ENCODE measurements around the gene DPYD. TPM values are rescaled to one million over a fixed set of nuclear protein-coding genes. Genes with fewer than 3 reads are reported as not detected.

Gene DPYD
- total and polyA plus RNA-seq, 7 donors: 6.0 to 56.1 (median 40.2) TPM

DNA sequence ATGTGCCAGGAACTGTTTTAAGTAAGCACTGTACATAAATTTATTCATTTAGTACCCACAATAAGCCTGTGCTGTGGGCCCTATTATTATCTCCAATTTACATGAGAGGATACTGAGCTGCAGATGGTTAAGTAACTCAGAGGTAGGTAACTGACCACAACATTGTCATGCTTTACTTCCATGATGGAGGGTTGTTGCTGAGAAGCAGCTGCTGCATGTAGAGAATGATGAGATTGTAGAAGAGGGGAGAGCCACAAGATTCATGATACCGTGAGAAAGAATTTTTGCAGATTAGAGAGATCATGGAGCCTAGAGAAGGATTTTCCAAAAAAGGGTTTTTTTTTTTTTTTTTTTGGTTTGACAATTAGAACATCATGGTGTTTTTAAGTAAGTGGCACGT is 886.2 kb downstream of the DPYD start:
- no peak overlapping the region for H3K4me3 ChIP-seq
- intact Hi-C loops (cut with DNase I): no loop called here
- TF ChIP-seq POLR2A (IDR thresholded peaks at IDR 0.05) (no peak), EP300 (IDR thresholded peaks at IDR 0.05) (no peak), POLR2AphosphoS5 (IDR thresholded peaks at IDR 0.05) (no peak)
- TF ChIP-seq, protein P1, sequence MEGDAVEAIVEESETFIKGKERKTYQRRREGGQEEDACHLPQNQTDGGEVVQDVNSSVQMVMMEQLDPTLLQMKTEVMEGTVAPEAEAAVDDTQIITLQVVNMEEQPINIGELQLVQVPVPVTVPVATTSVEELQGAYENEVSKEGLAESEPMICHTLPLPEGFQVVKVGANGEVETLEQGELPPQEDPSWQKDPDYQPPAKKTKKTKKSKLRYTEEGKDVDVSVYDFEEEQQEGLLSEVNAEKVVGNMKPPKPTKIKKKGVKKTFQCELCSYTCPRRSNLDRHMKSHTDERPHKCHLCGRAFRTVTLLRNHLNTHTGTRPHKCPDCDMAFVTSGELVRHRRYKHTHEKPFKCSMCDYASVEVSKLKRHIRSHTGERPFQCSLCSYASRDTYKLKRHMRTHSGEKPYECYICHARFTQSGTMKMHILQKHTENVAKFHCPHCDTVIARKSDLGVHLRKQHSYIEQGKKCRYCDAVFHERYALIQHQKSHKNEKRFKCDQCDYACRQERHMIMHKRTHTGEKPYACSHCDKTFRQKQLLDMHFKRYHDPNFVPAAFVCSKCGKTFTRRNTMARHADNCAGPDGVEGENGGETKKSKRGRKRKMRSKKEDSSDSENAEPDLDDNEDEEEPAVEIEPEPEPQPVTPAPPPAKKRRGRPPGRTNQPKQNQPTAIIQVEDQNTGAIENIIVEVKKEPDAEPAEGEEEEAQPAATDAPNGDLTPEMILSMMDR (IDR thresholded peaks at IDR 0.05): no peak
- H3K27me3 ChIP-seq: no peaks in the 10 kb centered on the region
- 85 to 88% methylated on average over 2 of the region's 2 CpGs for WGBS, 2 donors
- no peak overlapping the region for H3K27ac ChIP-seq
- no peaks in the 10 kb centered on the region for H3K9me3 ChIP-seq
- H3K4me1 ChIP-seq: no peaks in the 10 kb centered on the region
- H3K36me3 ChIP-seq: no peaks in the 10 kb centered on the region
- DNase-seq: no peak

DNA sequence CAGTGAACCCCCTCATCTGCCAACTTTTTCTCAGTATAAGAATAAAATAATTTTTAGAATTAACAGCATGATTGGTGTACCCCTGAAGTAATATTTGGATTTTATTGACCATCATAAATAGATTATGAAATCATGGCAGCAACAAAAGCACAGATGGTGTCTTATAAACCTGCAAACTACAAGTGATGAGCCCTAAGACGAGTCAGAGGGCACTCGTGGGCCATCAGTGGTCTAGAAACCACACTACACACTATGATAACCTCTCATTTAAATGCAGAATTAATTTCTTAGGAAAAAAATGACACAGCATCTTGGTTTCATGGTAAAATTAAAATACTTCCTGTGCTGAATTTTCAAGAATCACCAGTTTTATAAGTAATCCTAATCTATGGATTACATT is 886.9 kb downstream of the DPYD start:
- Histone ChIP-seq H3K36me3 (no peaks in the 10 kb centered on the region), H3K4me3 (no peak overlapping the region), H3K4me1 (no peaks in the 10 kb centered on the region), H3K27ac (no peak overlapping the region), H3K27me3 (no peaks in the 10 kb centered on the region), H3K9me3 (no peaks in the 10 kb centered on the region)
- TF ChIP-seq POLR2A (IDR thresholded peaks at IDR 0.05) (no peak), EP300 (IDR thresholded peaks at IDR 0.05) (no peak), POLR2AphosphoS5 (IDR thresholded peaks at IDR 0.05) (no peak)
- TF ChIP-seq, protein P1 (IDR thresholded peaks at IDR 0.05): no peak
- WGBS, 2 donors: 17 to 58% methylated on average over 2 of the region's 2 CpGs
- no peak for DNase-seq
- intact Hi-C loops (cut with DNase I): no loop called here

All from sigmoid colon (tissue), 7 donors.